NCI-H82 treated with DMSO at 0.1 percent for 48 hours (cell line): ENCODE results near the gene GCA.
A peak's percentile ranks its signal among the peaks of the same experiment; 100 is the strongest.

Experiments
- DNase-seq: peaks from one replicate; lab custom pipeline; 2025; ENCODE audit not compliant: unreplicated experiment; lab: John Stamatoyannopoulos, UW

GCA gene

DNA sequence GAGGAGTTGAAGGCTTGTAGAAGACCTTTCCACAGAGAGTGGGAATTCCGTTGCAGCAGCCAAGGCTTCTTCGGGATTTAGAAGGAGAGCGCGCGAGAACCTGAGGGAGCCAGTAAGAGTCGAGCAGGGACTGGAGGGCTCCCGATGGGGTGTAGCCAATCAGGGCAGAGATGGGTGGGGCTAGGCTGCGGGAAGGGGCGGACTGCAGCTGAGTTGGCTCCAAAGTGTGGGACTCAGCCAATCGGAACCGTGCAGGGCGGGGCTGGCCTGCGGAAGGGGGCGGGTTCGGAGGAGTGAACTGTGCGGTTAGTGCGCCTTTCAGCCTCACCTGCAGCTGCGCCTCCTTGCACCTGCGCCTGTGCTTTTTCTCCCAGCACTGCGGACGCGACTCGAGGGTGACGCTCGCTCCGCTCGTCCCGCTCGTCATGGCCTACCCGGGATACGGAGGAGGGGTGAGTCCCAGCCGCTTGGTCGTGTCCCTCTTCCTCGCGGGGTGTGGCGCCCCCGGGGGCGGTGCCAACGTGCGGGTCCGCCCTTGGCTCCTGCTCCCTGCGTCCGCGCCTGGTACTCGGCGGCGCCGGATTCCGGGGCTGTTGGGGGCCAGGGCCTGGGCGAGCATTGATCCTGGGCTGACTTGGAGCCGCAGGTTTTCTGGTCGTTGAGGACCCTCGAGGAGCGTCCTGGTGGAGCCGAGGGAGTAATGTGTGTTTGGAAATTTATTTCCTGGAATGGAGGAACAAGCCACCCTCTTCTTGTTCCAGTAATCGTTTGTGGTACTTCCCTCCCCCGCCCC lies at the start of gene GCA:
Gene GCA (plus strand): TSS at position 309 of the 793 bp plus-strand sequence. CDS start 117 bp downstream, at position 426.
- DNase-seq = peak; percentile 38

GRCh38 chr2:162295009-162295408 lies 48.9 kb upstream of the GCA start:
- no peak for DNase-seq

DNA sequence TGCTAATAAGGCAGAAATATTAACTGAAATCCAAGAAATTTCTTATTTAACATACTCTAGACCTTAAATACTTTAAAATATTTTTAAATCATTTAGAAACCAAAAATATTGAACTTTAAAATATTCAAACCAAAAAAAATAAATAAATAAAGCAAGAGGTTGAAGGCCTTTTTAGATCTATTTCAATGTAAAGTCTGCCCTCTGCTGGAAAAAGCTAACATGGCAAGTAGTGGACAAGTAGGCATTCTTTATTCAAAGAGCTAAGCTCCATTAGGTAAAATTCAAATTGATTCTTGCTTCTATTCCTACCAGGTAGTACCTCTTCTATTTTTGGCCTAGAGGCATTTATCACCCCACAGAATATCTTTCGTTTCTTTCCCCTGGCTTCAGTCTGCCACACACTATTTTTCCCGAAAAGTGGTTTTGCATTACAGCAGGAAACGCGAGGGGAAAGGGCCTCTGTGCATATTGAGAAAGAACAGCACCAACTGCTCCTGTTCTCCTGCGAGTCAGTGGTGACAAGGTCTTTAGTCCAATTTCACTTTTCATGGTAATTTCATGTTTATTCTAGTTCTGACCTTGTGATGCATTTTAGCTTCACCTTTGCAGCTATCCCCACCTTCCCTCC lies 45.9 kb upstream of the GCA start:
- DNase-seq = peak; percentile 57

GRCh38 chr2:162298669-162299335 lies 45.1 kb upstream of the GCA start:
- DNase-seq = no peak

- no peak for DNase-seq
These were observed 43.7 kb upstream of the GCA start for GRCh38 chr2:162300266-162300665.

DNA sequence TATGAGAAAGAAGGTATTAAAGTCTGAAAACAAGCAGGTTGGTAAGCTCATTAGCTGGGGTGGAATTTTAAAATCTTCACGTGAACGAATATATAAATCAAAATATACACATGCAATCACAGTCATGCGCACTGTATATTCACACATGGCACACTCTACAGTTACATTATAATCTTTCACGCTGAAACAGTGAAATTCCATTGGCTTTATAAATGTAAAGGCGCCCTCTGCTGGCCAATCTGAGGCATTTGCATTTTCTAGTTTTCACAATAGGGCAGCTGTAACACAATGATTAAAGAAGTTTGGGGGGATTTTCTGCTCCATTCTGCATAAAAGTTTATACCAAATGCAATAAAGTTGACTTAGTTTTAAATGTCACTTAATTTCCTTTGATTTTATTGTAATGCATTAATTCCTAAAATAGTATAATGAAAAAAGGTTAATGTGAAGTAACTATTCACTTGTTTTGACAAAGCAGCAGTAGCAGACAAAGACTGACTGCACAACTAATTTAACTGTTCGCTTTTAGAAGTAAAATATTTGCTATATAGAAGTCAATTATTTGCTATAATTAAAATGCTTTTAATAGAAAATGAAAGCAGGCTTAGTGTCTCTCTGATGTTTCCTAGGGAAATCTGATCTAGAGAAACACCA lies 42.7 kb upstream of the GCA start:
- DNase-seq = peak; percentile 54

GRCh38 chr2:162301877-162302276 lies 42.1 kb upstream of the GCA start:
- no peak for DNase-seq

- no peak for DNase-seq
These were observed 38.0 kb upstream of the GCA start for GRCh38 chr2:162305901-162306300.

- DNase-seq = no peak
These were observed 35.0 kb upstream of the GCA start for GRCh38 chr2:162308747-162309503.

GRCh38 chr2:162312853-162313252 lies 31.1 kb upstream of the GCA start:
- DNase-seq = no peak

GRCh38 chr2:162315938-162316337 lies 28.0 kb upstream of the GCA start:
- DNase-seq = no peak

DNA sequence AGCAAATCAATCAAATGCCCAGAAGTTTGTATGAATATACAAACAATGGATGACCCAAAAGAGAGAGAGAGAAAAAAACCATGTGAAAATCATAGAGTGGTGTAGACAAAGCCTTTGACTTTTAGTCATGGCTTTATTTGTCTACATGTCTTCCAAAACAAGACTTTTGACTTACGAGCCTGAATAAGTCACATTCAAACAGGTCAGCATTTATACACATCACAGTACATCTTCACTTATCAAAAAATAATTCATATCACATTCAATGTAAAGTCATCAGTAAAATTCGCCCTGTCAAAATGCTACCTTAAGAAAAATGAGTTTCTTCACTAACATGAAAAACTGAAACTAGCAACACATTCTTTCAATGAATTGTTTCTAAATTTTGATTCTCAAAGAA lies 27.3 kb upstream of the GCA start:
- DNase-seq = no peak

DNA sequence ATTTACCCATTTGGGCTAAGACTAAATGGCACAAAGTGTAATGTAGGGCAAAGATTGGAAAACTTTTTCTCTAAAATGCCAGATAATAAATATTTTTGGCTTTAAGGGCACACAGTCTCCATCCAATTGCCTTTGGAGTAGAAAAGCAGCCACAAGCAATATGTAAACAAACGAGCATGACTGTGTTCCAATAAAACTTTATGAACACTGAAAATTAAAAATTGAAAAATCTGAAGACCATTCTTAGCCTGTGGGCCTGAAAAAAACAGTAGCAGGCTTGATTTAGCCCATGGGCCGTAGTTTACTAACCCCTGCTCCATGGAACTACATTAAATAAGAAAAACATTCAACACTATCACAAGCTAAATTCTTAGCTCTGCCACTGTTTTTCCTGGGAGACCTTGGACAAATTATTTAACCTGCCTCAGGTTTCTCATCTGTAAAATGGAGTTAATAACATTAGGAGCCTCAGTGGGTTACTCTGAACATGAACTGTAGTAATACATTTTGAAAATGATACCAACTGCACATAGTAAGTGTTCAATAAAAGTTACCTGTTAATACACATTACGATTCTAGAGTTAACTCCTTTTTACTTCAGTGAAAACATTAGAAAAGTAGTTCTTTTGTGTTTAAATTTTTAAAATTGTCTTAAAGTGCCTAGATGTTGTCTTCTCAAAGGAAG lies 26.7 kb upstream of the GCA start:
- no peak for DNase-seq

DNA sequence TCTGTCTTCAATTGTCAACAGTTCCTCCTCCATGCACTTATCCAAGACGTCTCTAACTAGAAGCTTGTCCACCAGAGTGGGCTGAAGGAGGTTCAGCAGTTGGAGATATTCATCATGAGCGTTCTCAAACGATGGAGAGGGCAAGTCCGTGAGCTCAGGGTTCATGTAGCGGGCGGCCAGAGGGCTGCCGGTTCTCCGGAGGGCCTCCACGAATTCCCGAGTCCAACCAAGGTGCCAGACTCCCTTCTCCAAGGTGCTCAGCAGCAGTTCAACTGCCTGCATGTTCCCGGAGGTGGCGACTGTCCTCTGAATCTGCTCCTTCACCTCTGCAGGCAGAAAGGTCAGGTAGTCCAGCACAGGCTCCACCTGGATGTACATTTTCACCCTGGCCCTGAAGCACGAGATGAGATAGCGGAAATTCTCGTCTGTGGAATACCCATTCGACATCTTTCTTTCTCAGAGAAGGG lies 26.0 kb upstream of the GCA start:
- no peak for DNase-seq

GRCh38 chr2:162318328-162319180 lies 25.4 kb upstream of the GCA start, which contains the start of gene IFIH1:
IFIH1 (minus strand) TSS chr2:162318684; CDS start chr2:162318307, 377 bp downstream.
- DNase-seq = no peak

DNA sequence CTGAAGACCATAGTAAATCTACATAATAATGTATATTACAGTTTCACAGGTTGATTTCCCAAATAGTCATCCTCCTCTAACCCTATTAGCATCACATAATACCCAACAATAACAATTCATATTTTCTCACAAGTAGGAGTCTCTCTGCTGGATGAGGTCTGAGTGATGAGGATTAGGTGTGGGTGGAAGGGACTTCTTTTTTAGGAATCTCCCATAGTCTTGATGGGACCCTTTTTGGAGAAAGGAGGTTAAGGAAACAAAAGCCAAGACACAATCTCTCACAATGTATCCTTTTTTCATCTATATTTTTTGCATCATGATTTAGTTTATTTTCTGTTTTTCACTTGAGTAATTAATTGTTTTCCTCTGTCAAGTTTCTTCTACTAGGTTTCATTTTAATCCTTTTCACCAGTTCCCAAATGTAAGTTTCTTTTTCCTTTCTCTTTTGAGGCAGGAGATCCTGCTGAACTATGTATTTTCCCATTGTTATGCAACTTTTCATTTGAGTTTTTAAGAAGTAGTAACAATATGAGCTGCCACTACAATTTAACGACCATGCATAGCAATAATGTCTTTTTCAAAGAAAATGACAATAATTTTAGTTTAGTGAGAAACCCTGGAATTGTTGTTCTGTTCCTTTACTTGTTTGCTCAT lies 22.9 kb upstream of the GCA start:
- DNase-seq = no peak

DNA sequence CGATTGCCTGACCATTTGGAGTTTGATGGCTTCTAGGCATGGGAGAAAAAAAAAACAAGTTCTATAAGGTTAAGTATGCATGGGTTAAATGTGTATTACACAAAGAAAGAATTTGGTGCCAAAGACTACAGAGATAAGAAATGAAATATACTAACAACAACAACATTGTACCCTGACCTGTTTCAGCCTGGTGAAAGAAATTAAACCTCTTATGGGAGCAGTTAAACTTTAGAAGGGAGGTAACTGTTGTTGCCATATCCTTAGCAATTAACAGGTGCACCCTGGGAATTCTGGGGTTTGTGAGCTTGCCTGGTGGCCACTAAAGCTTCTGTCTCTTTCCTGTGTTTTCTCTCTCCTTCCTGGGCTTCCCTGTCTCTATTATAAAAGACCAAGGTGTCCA lies 19.0 kb upstream of the GCA start:
- DNase-seq = no peak

- DNase-seq = no peak
These were observed 16.7 kb upstream of the GCA start for GRCh38 chr2:162327134-162327769.
